Measurements from ENCODE around the gene SUPT20H. TPM values are rescaled to one million over a fixed set of nuclear protein-coding genes. Genes with fewer than 3 reads are reported as not detected.

The SUPT20H gene
- total RNA-seq, 1 donor from 2014 or later, result 34.1 TPM

- H3K4me1 ChIP-seq, result no peaks in the 10 kb centered on the region
- intact Hi-C loops (cut with DNase I), result no loop called here
- no peaks in the 10 kb centered on the region for H3K27me3 ChIP-seq
- no peak overlapping the region for H3K4me3 ChIP-seq
- TF ChIP-seq POLR2AphosphoS5 (IDR thresholded peaks at IDR 0.05; ENCODE audit: insufficient read depth in 1 of 2, low read depth in 1 of 2) (no peak), CTCF (IDR thresholded peaks at IDR 0.05) (no peak), POLR2A (IDR thresholded peaks at IDR 0.05) (no peak)
- H3K9me3 ChIP-seq, result no peaks in the 10 kb centered on the region
- no peak for DNase-seq (ENCODE audit: extremely low spot score in 2 of 2)
- H3K27ac ChIP-seq, result no peak overlapping the region
- H3K36me3 ChIP-seq, result no peaks in the 10 kb centered on the region
These were observed 30.0 kb upstream of the SUPT20H start for GRCh38 chr13:37089495-37089894.

GRCh38 chr13:37087486-37087885, 28.0 kb upstream of the SUPT20H start:
- Histone ChIP-seq H3K27ac (no peak overlapping the region), H3K4me1 (no peaks in the 10 kb centered on the region), H3K4me3 (no peak overlapping the region), H3K9me3 (no peaks in the 10 kb centered on the region), H3K27me3 (no peaks in the 10 kb centered on the region), H3K36me3 (no peaks in the 10 kb centered on the region)
- no peak for DNase-seq (ENCODE audit: extremely low spot score in 2 of 2)
- intact Hi-C loops (cut with DNase I), result no loop called here
- TF ChIP-seq CTCF (IDR thresholded peaks at IDR 0.05) (no peak), POLR2A (IDR thresholded peaks at IDR 0.05) (no peak), POLR2AphosphoS5 (IDR thresholded peaks at IDR 0.05; ENCODE audit: insufficient read depth in 1 of 2, low read depth in 1 of 2) (no peak)

- intact Hi-C loops (cut with DNase I), result no loop called here
These were observed 26.1 kb upstream of the SUPT20H start for GRCh38 chr13:37085606-37086005.

GRCh38 chr13:37076818-37077217, 17.3 kb upstream of the SUPT20H start:
- DNase-seq (ENCODE audit: extremely low spot score in 2 of 2), result no peak
- Histone ChIP-seq H3K9me3 (no peaks in the 10 kb centered on the region), H3K27ac (no peak overlapping the region), H3K27me3 (no peaks in the 10 kb centered on the region), H3K4me1 (no peaks in the 10 kb centered on the region), H3K36me3 (no peaks in the 10 kb centered on the region), H3K4me3 (no peak overlapping the region)
- intact Hi-C loops (cut with DNase I), result loop anchor here (10.0 kb wide), 1 partner anchor 528 kb away; no protein-coding TSS in a partner anchor
- TF ChIP-seq POLR2AphosphoS5 (IDR thresholded peaks at IDR 0.05; ENCODE audit: insufficient read depth in 1 of 2, low read depth in 1 of 2) (no peak), CTCF (IDR thresholded peaks at IDR 0.05) (no peak), POLR2A (IDR thresholded peaks at IDR 0.05) (no peak)

More at GRCh38 chr13:37085606-37086005, 26.1 kb upstream of the SUPT20H start:
- no peak for DNase-seq (ENCODE audit: extremely low spot score in 2 of 2)
- TF ChIP-seq POLR2AphosphoS5 (IDR thresholded peaks at IDR 0.05; ENCODE audit: insufficient read depth in 1 of 2, low read depth in 1 of 2) (no peak), POLR2A (IDR thresholded peaks at IDR 0.05) (no peak), CTCF (IDR thresholded peaks at IDR 0.05) (no peak)
- Histone ChIP-seq H3K4me1 (no peaks in the 10 kb centered on the region), H3K9me3 (no peaks in the 10 kb centered on the region), H3K4me3 (no peak overlapping the region), H3K27me3 (no peaks in the 10 kb centered on the region), H3K36me3 (no peaks in the 10 kb centered on the region), H3K27ac (no peak overlapping the region)

- H3K4me1 ChIP-seq, result no peaks in the 10 kb centered on the region
- no peaks in the 10 kb centered on the region for H3K27me3 ChIP-seq
- H3K9me3 ChIP-seq, result no peaks in the 10 kb centered on the region
- H3K4me3 ChIP-seq, result no peak overlapping the region
- intact Hi-C loops (cut with DNase I), result loop anchor here (10.0 kb wide), 1 partner anchor 530 kb away; no protein-coding TSS in a partner anchor
- H3K36me3 ChIP-seq, result no peaks in the 10 kb centered on the region
- TF ChIP-seq POLR2AphosphoS5 (IDR thresholded peaks at IDR 0.05; ENCODE audit: insufficient read depth in 1 of 2, low read depth in 1 of 2), result no peak
- no peak for TF ChIP-seq POLR2A (IDR thresholded peaks at IDR 0.05)
- TF ChIP-seq CTCF (IDR thresholded peaks at IDR 0.05), result no peak
- H3K27ac ChIP-seq, result no peak overlapping the region
- DNase-seq (ENCODE audit: extremely low spot score in 2 of 2), result no peak
These were observed 15.7 kb upstream of the SUPT20H start for GRCh38 chr13:37075164-37075563.

All from vagina (tissue), 2 donors.